ENCODE measurements around the gene VTA1. TPM values are rescaled to one million over a fixed set of nuclear protein-coding genes. Genes with fewer than 3 reads are reported as not detected.
"Not testable (repeated sequence)": the region's sequence is repeated elsewhere in the genome, so short reads cannot be mapped to it uniquely, and the experiment has no call there.

VTA1 gene
- total RNA-seq, 2 donors from 2014 or later = 46.3 to 56.6 TPM

- Histone ChIP-seq H3K9me3 (no peaks in the 10 kb centered on the region), H3K9ac (ENCODE audit: low read depth in 2 of 2, low read length in 2 of 2) (no peak overlapping the region), H3K27me3 (no peaks in the 10 kb centered on the region), H3K4me1 (peaks cover 11% of the 10 kb centered on the region), H3K4me3 (no peak overlapping the region), H3K27ac (no peak overlapping the region), H3K36me3 (no peaks in the 10 kb centered on the region)
- intact Hi-C loops (cut with DNase I) = no loop called here
- TF ChIP-seq CTCF (IDR thresholded peaks at IDR 0.05) = no peak
- DNase-seq = no peak
Observed at GRCh38 chr6:142152746-142153145, 5.7 kb downstream of the VTA1 start.

GRCh38 chr6:142153196-142153595 is 6.1 kb downstream of the VTA1 start:
- TF ChIP-seq CTCF (IDR thresholded peaks at IDR 0.05) = no peak
- Histone ChIP-seq H3K27ac (no peak overlapping the region), H3K4me1 (peaks cover 7% of the 10 kb centered on the region), H3K36me3 (no peaks in the 10 kb centered on the region), H3K9ac (ENCODE audit: low read depth in 2 of 2, low read length in 2 of 2) (no peak overlapping the region), H3K4me3 (no peak overlapping the region), H3K9me3 (no peaks in the 10 kb centered on the region), H3K27me3 (no peaks in the 10 kb centered on the region)
- DNase-seq = no peak
- intact Hi-C loops (cut with DNase I) = no loop called here

GRCh38 chr6:142154336-142154735 is 7.3 kb downstream of the VTA1 start:
- H3K9me3 ChIP-seq = no peaks in the 10 kb centered on the region
- H3K27ac ChIP-seq = no peak overlapping the region
- intact Hi-C loops (cut with DNase I) = no loop called here
- TF ChIP-seq CTCF (IDR thresholded peaks at IDR 0.05) = no peak
- no peak overlapping the region for H3K9ac ChIP-seq (ENCODE audit: low read depth in 2 of 2, low read length in 2 of 2)
- H3K4me3 ChIP-seq = no peak overlapping the region
- no peaks in the 10 kb centered on the region for H3K36me3 ChIP-seq
- H3K4me1 ChIP-seq = no peaks in the 10 kb centered on the region
- no peak for DNase-seq
- no peaks in the 10 kb centered on the region for H3K27me3 ChIP-seq

GRCh38 chr6:142155091-142155490 is 8.0 kb downstream of the VTA1 start:
- intact Hi-C loops (cut with DNase I) = loop anchor here (5.0 kb wide), 1 partner anchor 52 kb away; no protein-coding TSS in a partner anchor
- no peak overlapping the region for H3K4me3 ChIP-seq

GRCh38 chr6:142155895-142156757 is 9.1 kb downstream of the VTA1 start:
- Histone ChIP-seq H3K4me3 (no peak overlapping the region), H3K27me3 (no peaks in the 10 kb centered on the region), H3K4me1 (no peaks in the 10 kb centered on the region), H3K36me3 (no peaks in the 10 kb centered on the region), H3K9me3 (no peaks in the 10 kb centered on the region), H3K9ac (ENCODE audit: low read depth in 2 of 2, low read length in 2 of 2) (no peak overlapping the region), H3K27ac (no peak overlapping the region)
- no peak for TF ChIP-seq CTCF (IDR thresholded peaks at IDR 0.05)
- intact Hi-C loops (cut with DNase I) = loop anchor here (5.0 kb wide), 1 partner anchor 51 kb away; no protein-coding TSS in a partner anchor
- no peak for DNase-seq

More at GRCh38 chr6:142155091-142155490, 8.0 kb downstream of the VTA1 start:
- H3K27me3 ChIP-seq = no peaks in the 10 kb centered on the region
- H3K9ac ChIP-seq (ENCODE audit: low read depth in 2 of 2, low read length in 2 of 2) = no peak overlapping the region
- H3K27ac ChIP-seq = no peak overlapping the region
- no peak for TF ChIP-seq CTCF (IDR thresholded peaks at IDR 0.05)
- no peaks in the 10 kb centered on the region for H3K4me1 ChIP-seq
- H3K36me3 ChIP-seq = no peaks in the 10 kb centered on the region
- H3K9me3 ChIP-seq = no peaks in the 10 kb centered on the region
- no peak for DNase-seq

- DNase-seq; H3K27me3 ChIP-seq; H3K36me3 ChIP-seq; H3K27ac ChIP-seq; H3K9me3 ChIP-seq; H3K4me3 ChIP-seq; H3K4me1 ChIP-seq; H3K9ac ChIP-seq (ENCODE audit: low read depth in 2 of 2, low read length in 2 of 2): not testable (repeated sequence)
- intact Hi-C loops (cut with DNase I) = loop anchor here (5.0 kb wide), 1 partner anchor 51 kb away; no protein-coding TSS in a partner anchor
Observed at GRCh38 chr6:142156758-142157068, 9.7 kb downstream of the VTA1 start.
